Naive thymus-derived CD4-positive, alpha-beta T cell (primary cell): ENCODE results near the gene ZNF653. TPM values are rescaled to one million over a fixed set of nuclear protein-coding genes. Genes with fewer than 3 reads are reported as not detected.

Source experiments
- ATAC-seq: fragments of 150-1000 bp; cut with Tn5 transposase; 2 replicates; pipeline ENCODE4 v1.10.0; 2021; ENCODE audit warnings: mild to moderate bottlenecking, moderate library complexity
- CTCF ChIA-PET: fragments of 350-600 bp; sonication (Branson Sonifier 250); formaldehyde crosslinking; loops from one replicate; lab custom pipeline; 2021; ENCODE audit warnings: antibody characterized with exemption; lab: Charles Lee
- POLR2A ChIA-PET: fragments of 350-600 bp; sonication (Branson Sonifier 250); formaldehyde crosslinking; loops from one replicate; lab custom pipeline; 2021; ENCODE audit warnings: antibody characterized with exemption, inconsistent platforms; lab: Charles Lee
- DNase-seq, 9 donors: peaks; one replicate each; pipeline versions ENCODE4 v3.0.0 to v3.0.0-alpha.2; 2020 to 2022; ENCODE audit warnings: mixed read lengths in 1 of 9
- H3K27ac ChIP-seq: one replicate; pipeline ENCODE4 v1.7.0; 2013; ENCODE audit warnings: mild to moderate bottlenecking, low read depth, low read length, moderate library complexity
- H3K27me3 ChIP-seq, 2 donors: one replicate each; pipeline ENCODE4 v1.7.0; 2013; ENCODE audit warnings: low read length in 2 of 2, mild to moderate bottlenecking in 2 of 2, moderate library complexity in 2 of 2; ENCODE audit not compliant: control insufficient read depth in 2 of 2, insufficient read depth in 2 of 2
- H3K36me3 ChIP-seq, 3 experiments: 1 replicate in 2 of 3; 2 replicates in 1 of 3; pipeline ENCODE4 v1.7.0; 2013; ENCODE audit warnings: low read length in 3 of 3, mild to moderate bottlenecking in 3 of 3, moderate library complexity in 1 of 3; ENCODE audit not compliant: insufficient read depth in 3 of 3, control insufficient read depth in 2 of 3
- H3K4me1 ChIP-seq, 2 donors: one replicate each; pipeline ENCODE4 v1.7.0; 2013; ENCODE audit warnings: low read length in 2 of 2, mild to moderate bottlenecking in 2 of 2, moderate library complexity in 1 of 2; ENCODE audit not compliant: control insufficient read depth in 2 of 2, insufficient read depth in 2 of 2
- H3K4me3 ChIP-seq: 2 replicates; pipeline ENCODE4 v1.7.0; 2013; ENCODE audit warnings: mild to moderate bottlenecking, low read length
- H3K9me3 ChIP-seq, 3 experiments: 1 replicate in 2 of 3; 2 replicates in 1 of 3; pipeline ENCODE4 v1.7.0; 2013; ENCODE audit warnings: low read length in 3 of 3; ENCODE audit not compliant: control insufficient read depth in 2 of 3
- H3K27ac Mint-ChIP-seq, 9 donors: one replicate each; pipeline ENCODE4 v1.8.0; 2020 to 2022; ENCODE audit warnings: mixed read lengths in 9 of 9, mild to moderate bottlenecking in 8 of 9, moderate library complexity in 5 of 9, inconsistent platforms in 2 of 9
- H3K27me3 Mint-ChIP-seq, 5 donors: one replicate each; pipeline ENCODE4 v1.8.0; 2021 to 2022; ENCODE audit warnings: mixed read lengths in 5 of 5, mild to moderate bottlenecking in 1 of 5
- H3K36me3 Mint-ChIP-seq, 5 donors: one replicate each; pipeline ENCODE4 v1.8.0; 2020 to 2022; ENCODE audit warnings: mixed read lengths in 5 of 5, mild to moderate bottlenecking in 3 of 5, inconsistent platforms in 1 of 5
- H3K4me1 Mint-ChIP-seq, 7 donors: one replicate each; pipeline ENCODE4 v1.8.0; 2020 to 2022; ENCODE audit warnings: mixed read lengths in 7 of 7, mild to moderate bottlenecking in 3 of 7, inconsistent platforms in 1 of 7
- H3K4me3 Mint-ChIP-seq, 10 donors: one replicate each; pipeline ENCODE4 v1.8.0; 2020 to 2022; ENCODE audit warnings: mild to moderate bottlenecking in 10 of 10, mixed read lengths in 10 of 10, moderate library complexity in 6 of 10, inconsistent platforms in 2 of 10
- H3K9me3 Mint-ChIP-seq, 11 donors: one replicate each; pipeline ENCODE4 v1.8.0; 2020 to 2022; ENCODE audit warnings: mixed read lengths in 11 of 11, mild to moderate bottlenecking in 4 of 11, inconsistent platforms in 1 of 11, moderate library complexity in 1 of 11
- intact Hi-C, 2 donors: fragments of 100-400 bp; cut with micrococcal nuclease; formaldehyde crosslinking; loops; one replicate each; pipeline ENCODE4 v1.15.1; 2023
- polyA plus RNA-seq, 2 donors: library from polyadenylated mRNA; unstranded; fragments of 300-500 nt; fragmentation: Illumina TruSeq; gene quantifications; one replicate each; pipeline ENCODE4 v1.2.3, GENCODE V29; 2021
- total RNA-seq, 6 experiments: library from RNA in 5 of 6; stranded (reverse) in 5 of 6; gene quantifications; 1 replicate in 5 of 6; 2 replicates in 1 of 6; pipeline ENCODE4 v1.2.3 and lab custom pipeline; 2021 to 2026

Gene ZNF653
- total and polyA plus RNA-seq, 7 experiments from 2014 or later, result 1.7 to 23.9 (median 11.8) TPM

GRCh38 chr19:11549386-11549953, 43.8 kb upstream of the ZNF653 start:
- CTCF ChIA-PET, result no interaction called here
- H3K27me3 ChIP-seq, result no peaks in the 10 kb centered on the region
- H3K27ac Mint-ChIP-seq, result no peak overlapping the region
- H3K4me3 ChIP-seq, result no peak overlapping the region
- H3K36me3 ChIP-seq, result peaks cover 0 to 31% (median 5%) of the 10 kb centered on the region in 3 experiments
- ATAC-seq (no peak), DNase-seq (no peak)
- peaks cover 0 to 8% (median 0%) of the 10 kb centered on the region in 5 donors for H3K36me3 Mint-ChIP-seq
- no peak overlapping the region for H3K27ac ChIP-seq
- no peaks in the 10 kb centered on the region for H3K9me3 Mint-ChIP-seq
- no peak overlapping the region for H3K4me3 Mint-ChIP-seq
- no peaks in the 10 kb centered on the region for H3K4me1 ChIP-seq
- POLR2A ChIA-PET, result no interaction called here
- H3K27me3 Mint-ChIP-seq, result peaks cover 0 to 5% (median 0%) of the 10 kb centered on the region in 5 donors
- H3K4me1 Mint-ChIP-seq, result peaks cover 0 to 6% (median 0%) of the 10 kb centered on the region in 7 donors
- no peaks in the 10 kb centered on the region for H3K9me3 ChIP-seq
- intact Hi-C loops, result no loop called here

DNA sequence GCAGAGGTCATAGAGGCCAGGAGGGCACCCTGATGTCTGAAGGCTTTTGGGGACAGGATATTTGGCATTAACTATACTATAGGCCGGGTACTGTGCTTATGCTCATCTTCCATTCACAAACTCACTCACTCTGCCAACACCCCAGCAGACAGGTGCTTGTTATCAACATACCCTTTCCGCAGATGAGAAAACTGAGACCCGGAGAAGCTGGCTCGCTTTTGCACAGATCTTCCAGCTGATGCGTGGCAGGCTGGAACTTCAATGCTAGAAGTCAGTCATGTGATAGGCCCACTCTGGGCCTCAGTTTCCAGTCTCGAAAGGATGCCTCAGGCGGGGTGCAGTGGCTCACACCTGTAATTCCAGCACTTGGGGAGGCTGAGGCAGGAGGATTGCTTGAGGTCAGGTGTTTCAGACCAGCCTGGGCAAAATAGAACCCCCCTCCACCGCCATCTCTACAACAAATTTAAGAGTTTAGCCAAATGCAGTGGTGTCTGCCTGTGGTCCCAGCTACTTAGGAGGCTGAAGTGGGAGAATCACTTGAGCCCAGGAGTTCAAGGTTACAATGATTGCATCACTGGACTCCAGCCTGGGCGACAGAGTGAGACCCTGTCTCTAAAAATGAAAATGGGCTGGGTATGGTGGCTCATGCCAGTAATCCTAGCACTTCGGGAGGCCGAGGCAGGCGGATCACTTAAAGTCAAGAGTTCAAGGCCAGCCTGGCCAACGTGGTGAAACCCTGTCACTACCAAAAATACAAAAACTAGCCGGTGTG, 42.5 kb upstream of the ZNF653 start:
- POLR2A ChIA-PET, result interaction anchor here (0.9 kb wide), 1 partner anchor 13 kb away, joined by 4 read pairs; no protein-coding TSS in a partner anchor
- H3K4me3 Mint-ChIP-seq, result no peak overlapping the region
- H3K9me3 ChIP-seq, result no peaks in the 10 kb centered on the region

DNA sequence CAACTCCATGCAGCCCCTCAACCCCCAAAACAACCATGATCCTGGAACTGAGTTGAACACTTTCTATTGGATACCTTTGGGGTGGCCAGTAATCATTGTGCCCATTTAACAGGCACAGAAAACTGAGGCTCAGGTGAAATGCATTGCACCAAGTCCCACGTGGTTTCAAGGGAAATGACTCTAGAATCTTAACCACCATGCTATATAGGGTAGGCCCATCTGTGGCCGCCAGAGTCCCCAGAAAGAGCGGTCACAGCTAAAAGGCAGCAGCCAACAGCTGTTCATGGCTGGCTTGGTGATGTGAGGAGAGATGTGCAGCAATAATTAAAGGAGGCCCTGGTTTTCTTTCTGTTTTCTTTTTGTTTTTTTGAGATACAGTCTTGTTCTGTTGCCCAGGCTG, 35.6 kb upstream of the ZNF653 start:
- ATAC-seq, result no peak
- CTCF ChIA-PET, result interaction anchor here (0.7 kb wide), 1 partner anchor 298 kb away, joined by 3 read pairs; no protein-coding TSS in a partner anchor

More for the DNA sequence above, 42.5 kb upstream of the ZNF653 start:
- peaks cover 0 to 9% (median 0%) of the 10 kb centered on the region in 5 donors for H3K27me3 Mint-ChIP-seq
- peaks cover 0 to 17% (median 0%) of the 10 kb centered on the region in 3 experiments for H3K36me3 ChIP-seq
- H3K4me1 ChIP-seq, result no peaks in the 10 kb centered on the region
- intact Hi-C loops, result no loop called here
- H3K9me3 Mint-ChIP-seq, result no peaks in the 10 kb centered on the region
- H3K36me3 Mint-ChIP-seq, result peaks cover 0 to 3% (median 0%) of the 10 kb centered on the region in 5 donors
- no peak overlapping the region for H3K27ac ChIP-seq
- ATAC-seq, result no peak
- H3K4me3 ChIP-seq, result no peak overlapping the region
- no peaks in the 10 kb centered on the region for H3K27me3 ChIP-seq
- CTCF ChIA-PET, result interaction anchor here (0.7 kb wide), 1 partner anchor 63 kb away, joined by 3 read pairs; no protein-coding TSS in a partner anchor
- no peaks in the 10 kb centered on the region for H3K4me1 Mint-ChIP-seq
- no peak overlapping the region for H3K27ac Mint-ChIP-seq
- no peak for DNase-seq

DNA sequence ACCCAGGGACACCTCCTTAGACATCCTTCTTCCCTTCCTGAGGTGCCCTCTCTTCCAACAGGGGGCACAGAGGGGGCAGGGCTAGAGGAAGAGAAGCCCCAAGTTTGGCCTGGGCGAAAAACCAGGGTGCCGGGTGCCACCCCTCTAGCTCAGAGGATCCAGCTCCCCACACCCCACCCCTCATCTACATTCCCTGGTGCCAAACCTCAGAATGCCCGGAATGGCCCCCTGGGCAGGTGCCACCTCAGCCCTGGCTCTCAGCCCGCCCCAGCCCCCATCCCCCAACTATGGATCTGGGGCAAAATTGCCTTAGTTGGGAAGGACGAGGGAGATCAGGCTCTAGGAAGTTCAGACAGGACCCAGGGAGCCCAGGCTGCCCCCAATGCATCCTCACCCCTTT, 35.0 kb upstream of the ZNF653 start:
- Mint-ChIP-seq H3K4me3 (no peak overlapping the region), H3K36me3 (no peaks in the 10 kb centered on the region), H3K27me3 (peaks cover 11 to 28% (median 21%) of the 10 kb centered on the region in 5 donors), H3K4me1 (peaks cover 1 to 12% (median 9%) of the 10 kb centered on the region in 7 donors), H3K27ac (no peak overlapping the region), H3K9me3 (no peaks in the 10 kb centered on the region)
- Histone ChIP-seq H3K4me3 (no peak overlapping the region), H3K9me3 (no peaks in the 10 kb centered on the region), H3K4me1 (peaks cover 5% of the 10 kb centered on the region in 2 donors), H3K27ac (no peak overlapping the region), H3K27me3 (peaks cover 0 to 3% of the 10 kb centered on the region in 2 donors), H3K36me3 (no peaks in the 10 kb centered on the region)
- intact Hi-C loops, result no loop called here
- POLR2A ChIA-PET, result no interaction called here
- ATAC-seq (no peak), DNase-seq (no peak)
- CTCF ChIA-PET, result no interaction called here

More for the DNA sequence above, 35.6 kb upstream of the ZNF653 start:
- H3K4me3 ChIP-seq, result no peak overlapping the region
- Mint-ChIP-seq H3K27ac (no peak overlapping the region), H3K4me1 (peaks cover 0 to 9% (median 6%) of the 10 kb centered on the region in 7 donors), H3K27me3 (peaks cover 11 to 27% (median 21%) of the 10 kb centered on the region in 5 donors), H3K9me3 (no peaks in the 10 kb centered on the region), H3K4me3 (no peak overlapping the region), H3K36me3 (no peaks in the 10 kb centered on the region)
- H3K27ac ChIP-seq, result no peak overlapping the region
- no peak for DNase-seq
- POLR2A ChIA-PET, result no interaction called here
- intact Hi-C loops, result no loop called here
- peaks cover 3 to 5% of the 10 kb centered on the region in 2 donors for H3K4me1 ChIP-seq
- H3K9me3 ChIP-seq, result no peaks in the 10 kb centered on the region
- peaks cover 0 to 3% of the 10 kb centered on the region in 2 donors for H3K27me3 ChIP-seq
- no peaks in the 10 kb centered on the region for H3K36me3 ChIP-seq

- H3K4me3 ChIP-seq, result no peak overlapping the region
- H3K27ac ChIP-seq, result no peak overlapping the region
- no peaks in the 10 kb centered on the region for H3K36me3 ChIP-seq
- H3K27me3 ChIP-seq, result peaks cover 0 to 3% of the 10 kb centered on the region in 2 donors
- ChIA-PET CTCF (interaction anchor here (0.6 kb wide), 2 partner anchors 25 to 1104 kb away, joined by 3 read pairs; no protein-coding TSS in a partner anchor), POLR2A (interaction anchor here (0.5 kb wide), 1 partner anchor 10 kb away, joined by 3 read pairs; no protein-coding TSS in a partner anchor)
- no peak for ATAC-seq
- H3K36me3 Mint-ChIP-seq, result no peaks in the 10 kb centered on the region
- H3K9me3 ChIP-seq, result no peaks in the 10 kb centered on the region
- peaks cover 7 to 18% (median 13%) of the 10 kb centered on the region in 7 donors for H3K4me1 Mint-ChIP-seq
- H3K27me3 Mint-ChIP-seq, result peaks cover 11 to 33% (median 18%) of the 10 kb centered on the region in 5 donors
- H3K4me3 Mint-ChIP-seq, result no peak overlapping the region
- intact Hi-C loops, result no loop called here
- H3K27ac Mint-ChIP-seq, result peak overlapping the region in 2 of 9 donors; percentile 61 to 82
- no peak for DNase-seq
- peaks cover 5% of the 10 kb centered on the region in 2 donors for H3K4me1 ChIP-seq
- no peaks in the 10 kb centered on the region for H3K9me3 Mint-ChIP-seq
These were observed 34.1 kb upstream of the ZNF653 start for GRCh38 chr19:11539495-11540365.
